Coronary artery (tissue), 2 donors: Measurements from ENCODE around the gene NAGLU.
A peak's percentile ranks its signal among the peaks of the same experiment; 100 is the strongest.

ENCODE experiments used
- DNase-seq: peaks from one replicate; pipeline ENCODE4 v3.0.0-alpha.2; 2017; ENCODE audit warnings: low spot score
- H3K27ac ChIP-seq, 2 donors: fragments of 200-600 bp; sonication (generic); one replicate each; pipeline ENCODE4 v1.5.1; 2016 to 2019
- H3K4me3 ChIP-seq: fragments of 200-600 bp; sonication (generic); 2 replicates; pipeline ENCODE4 v1.5.1; 2016; ENCODE audit warnings: mild to moderate bottlenecking, moderate library complexity
- TF ChIP-seq, protein P1 (sequence below): fragments of 200-600 bp; sonication (generic); IDR thresholded peaks from one replicate; pipeline ENCODE4 v1.5.1; 2019; ENCODE audit warnings: antibody characterized with exemption

NAGLU gene

DNA sequence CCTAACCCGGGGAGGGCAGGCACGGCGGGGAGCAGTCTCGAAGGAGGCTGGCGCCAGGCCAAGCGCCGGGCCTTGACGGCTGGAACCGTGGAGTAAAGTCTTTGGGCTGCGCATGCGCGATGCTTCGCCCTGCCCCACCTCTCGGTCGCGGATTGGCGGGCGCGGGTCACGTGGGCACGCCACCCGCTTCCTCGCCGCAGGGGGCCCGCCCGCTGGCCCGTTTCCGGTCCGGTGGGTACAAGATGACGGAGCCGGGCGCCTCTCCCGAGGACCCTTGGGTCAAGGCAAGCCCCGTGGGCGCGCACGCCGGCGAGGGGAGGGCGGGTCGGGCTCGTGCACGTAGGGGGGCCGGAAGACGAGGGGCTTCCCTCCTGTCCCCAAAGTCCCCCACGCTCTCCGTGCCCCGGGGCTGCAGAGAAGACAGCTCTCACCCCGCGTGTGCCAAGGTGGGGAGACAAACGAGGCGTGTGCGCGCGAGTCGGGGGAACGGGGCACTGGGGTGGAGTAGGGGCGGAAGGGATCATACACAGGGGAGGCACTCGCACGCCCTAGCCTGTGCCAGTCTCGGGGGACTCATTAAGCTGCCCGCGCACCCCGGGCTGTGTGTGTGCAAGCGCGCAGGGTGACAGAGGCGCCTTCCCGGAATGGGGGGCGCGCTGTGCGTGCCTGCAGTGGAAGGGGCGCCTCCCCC, 31.0 kb downstream of the NAGLU start, which contains the start of gene MLX:
MLX (plus strand) TSS at position 218 of the 691 bp plus-strand sequence; CDS start at position 243, 25 bp downstream.
- TF ChIP-seq, protein P1, sequence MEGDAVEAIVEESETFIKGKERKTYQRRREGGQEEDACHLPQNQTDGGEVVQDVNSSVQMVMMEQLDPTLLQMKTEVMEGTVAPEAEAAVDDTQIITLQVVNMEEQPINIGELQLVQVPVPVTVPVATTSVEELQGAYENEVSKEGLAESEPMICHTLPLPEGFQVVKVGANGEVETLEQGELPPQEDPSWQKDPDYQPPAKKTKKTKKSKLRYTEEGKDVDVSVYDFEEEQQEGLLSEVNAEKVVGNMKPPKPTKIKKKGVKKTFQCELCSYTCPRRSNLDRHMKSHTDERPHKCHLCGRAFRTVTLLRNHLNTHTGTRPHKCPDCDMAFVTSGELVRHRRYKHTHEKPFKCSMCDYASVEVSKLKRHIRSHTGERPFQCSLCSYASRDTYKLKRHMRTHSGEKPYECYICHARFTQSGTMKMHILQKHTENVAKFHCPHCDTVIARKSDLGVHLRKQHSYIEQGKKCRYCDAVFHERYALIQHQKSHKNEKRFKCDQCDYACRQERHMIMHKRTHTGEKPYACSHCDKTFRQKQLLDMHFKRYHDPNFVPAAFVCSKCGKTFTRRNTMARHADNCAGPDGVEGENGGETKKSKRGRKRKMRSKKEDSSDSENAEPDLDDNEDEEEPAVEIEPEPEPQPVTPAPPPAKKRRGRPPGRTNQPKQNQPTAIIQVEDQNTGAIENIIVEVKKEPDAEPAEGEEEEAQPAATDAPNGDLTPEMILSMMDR, result no peak
- peak within 1 kb of the TSS; percentile 86 to 93 for H3K27ac ChIP-seq
- H3K4me3 ChIP-seq, result peak within 1 kb of the TSS; percentile 87
- DNase-seq, result peak; percentile 96

DNA sequence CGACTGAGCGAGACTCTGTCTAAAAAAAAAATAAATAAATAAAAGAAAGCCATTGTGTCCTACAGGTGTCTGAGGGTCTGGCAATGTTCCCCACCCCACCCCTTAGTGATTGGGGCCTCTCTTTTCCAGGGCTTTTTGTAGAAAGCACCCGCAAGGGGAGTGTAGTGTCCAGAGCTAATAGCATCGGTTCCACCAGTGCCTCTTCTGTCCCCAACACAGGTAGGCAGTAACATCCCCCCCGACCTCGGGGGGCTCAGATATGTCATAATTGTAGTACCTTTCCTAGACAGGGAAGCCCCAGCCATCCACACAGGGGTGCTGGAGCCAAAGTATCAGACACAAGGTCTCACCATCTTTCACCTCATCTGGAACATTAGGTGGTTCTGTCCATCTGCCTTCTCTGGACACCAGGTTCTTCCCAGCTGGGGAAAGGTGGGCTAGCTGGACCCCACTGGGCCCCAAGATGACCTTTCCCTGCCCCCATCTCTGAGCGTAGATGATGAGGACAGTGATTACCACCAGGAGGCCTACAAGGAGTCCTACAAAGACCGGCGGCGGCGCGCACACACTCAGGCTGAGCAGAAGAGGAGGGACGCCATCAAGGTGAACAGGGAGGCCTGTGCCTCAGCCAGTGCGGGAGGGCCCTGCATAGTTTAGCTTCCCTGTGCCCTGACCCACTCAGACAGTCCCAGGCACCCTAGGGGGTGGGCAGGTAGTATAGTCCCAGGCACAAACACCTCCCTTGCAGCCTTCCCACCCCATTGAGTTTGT, 32.5 kb downstream of the NAGLU start:
- no peak for DNase-seq
- peak overlapping the region in 1 of 2 donors; percentile 5 for H3K27ac ChIP-seq
- H3K4me3 ChIP-seq, result peak overlapping the region; percentile 87
- TF ChIP-seq, protein P1, result no peak

DNA sequence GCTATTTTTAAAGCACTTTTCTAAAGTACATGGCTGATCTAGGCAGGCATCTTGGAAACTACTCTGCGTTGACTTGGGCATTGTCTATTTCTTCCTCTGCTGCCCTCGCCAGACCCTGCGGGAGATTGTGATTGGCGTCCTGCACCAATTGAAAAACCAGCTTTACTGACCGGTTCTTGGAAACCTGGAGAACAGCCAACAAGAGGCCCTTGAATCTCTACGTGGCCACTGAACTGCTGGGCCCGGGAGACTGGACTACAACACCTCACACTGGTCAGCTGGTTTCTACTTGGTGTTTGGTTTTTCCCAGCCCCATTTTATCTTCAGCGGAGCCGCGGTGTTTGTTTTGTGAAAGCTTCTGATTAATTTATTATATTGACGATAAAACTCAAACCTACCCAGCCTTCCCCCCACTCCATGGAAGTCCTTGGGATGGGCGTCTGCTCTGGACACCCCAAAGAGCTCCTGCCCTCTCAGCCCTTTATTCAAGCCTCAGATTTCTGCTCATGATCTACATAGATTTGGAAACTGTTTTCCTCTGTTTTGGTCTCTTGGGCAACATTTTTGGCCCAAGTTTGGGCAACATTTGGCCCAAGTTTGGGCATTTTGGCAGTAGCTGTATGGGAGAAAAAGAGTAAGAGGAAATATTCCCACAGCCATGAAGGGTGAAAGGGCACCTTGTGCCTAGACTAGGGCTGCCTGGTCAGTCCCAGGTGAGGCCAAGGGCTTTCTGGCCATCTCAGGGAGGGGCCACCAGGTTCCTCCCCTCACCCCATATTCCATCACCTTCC, 35.6 kb downstream of the NAGLU start:
- Histone ChIP-seq H3K4me3 (no peak overlapping the region), H3K27ac (no peak overlapping the region)
- no peak for DNase-seq
- TF ChIP-seq, protein P1, result no peak

DNA sequence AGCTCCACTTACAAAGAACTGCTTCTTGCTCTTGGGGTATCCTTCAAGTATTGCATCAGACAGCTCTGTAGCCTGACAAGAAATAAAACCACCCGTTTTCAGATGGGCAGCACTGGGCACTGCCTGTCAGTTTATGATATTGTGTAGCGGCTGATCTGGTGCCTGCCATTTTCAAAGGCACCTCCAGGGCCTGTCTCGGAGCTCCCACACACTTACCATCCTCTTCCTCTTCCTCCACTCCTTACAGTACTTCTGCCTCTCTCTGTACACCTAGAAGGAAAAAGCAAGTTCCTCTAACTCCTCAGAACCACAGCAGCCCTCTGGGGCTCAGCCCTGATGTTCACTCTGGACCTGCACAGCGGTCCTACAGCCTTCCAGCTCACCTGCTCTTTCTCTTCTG, 37.1 kb downstream of the NAGLU start:
- Histone ChIP-seq H3K4me3 (no peak overlapping the region), H3K27ac (no peak overlapping the region)
- no peak for DNase-seq
- TF ChIP-seq, protein P1, result no peak

DNA sequence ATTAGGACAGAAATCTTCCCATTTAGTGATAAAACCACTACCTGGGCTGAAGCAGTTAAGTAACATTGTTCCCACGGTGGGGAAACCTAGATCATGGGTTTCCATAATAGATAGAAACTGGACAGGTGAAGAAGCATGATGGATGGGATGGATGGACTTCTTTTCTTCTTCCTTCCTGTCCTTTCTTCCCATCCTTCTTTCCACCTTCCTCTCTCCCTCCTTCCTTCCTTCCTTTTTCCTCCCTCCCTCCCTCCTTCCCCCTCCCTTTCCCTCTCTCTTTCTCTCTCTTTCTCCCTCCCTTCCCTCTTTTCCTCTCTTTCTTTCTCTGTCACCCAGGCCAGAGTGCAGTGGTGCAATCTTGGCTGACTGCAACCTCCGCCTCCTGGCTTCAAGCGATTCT, 38.4 kb downstream of the NAGLU start:
- no peak overlapping the region for H3K4me3 ChIP-seq
- no peak overlapping the region for H3K27ac ChIP-seq
- TF ChIP-seq, protein P1, result no peak
- DNase-seq, result no peak

DNA sequence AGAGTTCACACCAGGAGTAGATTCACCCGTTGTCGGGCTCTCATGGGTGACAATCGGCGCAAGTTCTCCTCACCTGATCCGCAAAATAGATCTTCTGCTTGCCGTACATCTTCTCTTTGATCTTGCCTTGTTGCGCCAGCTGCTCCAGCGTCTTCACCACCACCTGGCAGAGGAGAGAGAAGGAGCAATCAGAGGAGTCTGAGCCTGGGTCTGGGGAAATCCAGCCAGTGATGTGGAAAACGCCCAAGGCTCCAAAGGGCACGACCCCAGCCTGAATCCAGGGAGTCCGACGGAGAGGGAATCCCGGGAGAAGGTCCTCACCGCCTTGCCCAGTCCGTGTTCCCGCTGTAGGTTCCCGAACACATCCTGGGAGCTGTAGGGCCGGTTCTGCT, 41.1 kb downstream of the NAGLU start:
- TF ChIP-seq, protein P1, result no peak
- peak; percentile 69 for DNase-seq
- H3K27ac ChIP-seq, result peak overlapping the region in 1 of 2 donors; percentile 91
- H3K4me3 ChIP-seq, result peak overlapping the region; percentile 77
